A673 (cell line): ENCODE data around the gene ELOB. TPM values are rescaled to one million over a fixed set of nuclear protein-coding genes. Genes with fewer than 3 reads are reported as not detected.

Source experiments
- Bru-seq: library from RNA; stranded (reverse); fragments of 400-500 nt; gene quantifications from one replicate; lab custom pipeline; 2021; lab: Mats Ljungman, UMichigan
- BruChase-seq, 2 experiments: library from RNA; stranded (reverse); fragments of 400-500 nt; gene quantifications; one replicate each; lab custom pipeline; 2021; lab: Mats Ljungman, UMichigan
- BruUV-seq: library from RNA; stranded (reverse); fragments of 400-500 nt; replicated peaks from 2 replicates; lab custom pipeline; 2021; lab: Mats Ljungman, UMichigan
- CTCF ChIA-PET: fragments of 300-600 bp; sonication (Branson Sonifier 250); formaldehyde crosslinking; loops from one replicate; lab custom pipeline; 2022; ENCODE audit warnings: antibody characterized with exemption; lab: Charles Lee
- POLR2A ChIA-PET: fragments of 300-600 bp; sonication (Branson Sonifier 250); formaldehyde crosslinking; loops from one replicate; lab custom pipeline; 2022; ENCODE audit warnings: antibody characterized with exemption; ENCODE audit not compliant: low non-redundant PET; lab: Charles Lee
- DNase-seq: peaks from one replicate; pipeline ENCODE4 v3.0.0-alpha.2; 2015; ENCODE audit warnings: low spot score
- H3K27ac ChIP-seq: fragments of 200-600 bp; sonication (generic); 2 replicates; pipeline ENCODE4 v1.5.1; 2016; ENCODE audit warnings: mixed run types, low read depth, mild to moderate bottlenecking, mixed read lengths, antibody characterized with exemption, low read length; ENCODE audit not compliant: poor library complexity, severe bottlenecking
- H3K27me3 ChIP-seq: fragments of 200-600 bp; sonication (generic); replicated peaks from 2 replicates; pipeline ENCODE4 v1.6.1; 2017; ENCODE audit warnings: mixed run types, low read depth, mild to moderate bottlenecking, mixed read lengths, antibody characterized with exemption, low read length; ENCODE audit not compliant: insufficient read depth, poor library complexity
- H3K36me3 ChIP-seq: fragments of 200-600 bp; sonication (generic); 2 replicates; pipeline ENCODE4 v1.6.1; 2016; ENCODE audit warnings: mixed run types, mild to moderate bottlenecking, mixed read lengths, antibody characterized with exemption, low read length; ENCODE audit not compliant: insufficient read depth, poor library complexity, severe bottlenecking
- H3K4me1 ChIP-seq: fragments of 200-600 bp; sonication (generic); 2 replicates; pipeline ENCODE4 v1.6.1; 2017; ENCODE audit warnings: mixed run types, mild to moderate bottlenecking, mixed read lengths, antibody characterized with exemption, low read length; ENCODE audit not compliant: insufficient read depth, poor library complexity, severe bottlenecking
- H3K4me3 ChIP-seq: fragments of 200-600 bp; sonication (generic); 2 replicates; pipeline ENCODE4 v1.5.1; 2016; ENCODE audit warnings: low read depth, mixed run types, mild to moderate bottlenecking, mixed read lengths, low read length; ENCODE audit not compliant: poor library complexity, severe bottlenecking
- H3K9me3 ChIP-seq: fragments of 200-600 bp; sonication (generic); 2 replicates; pipeline ENCODE4 v1.6.1; 2016; ENCODE audit warnings: mixed run types, low read depth, mild to moderate bottlenecking, mixed read lengths, antibody characterized with exemption, low read length; ENCODE audit not compliant: poor library complexity, severe bottlenecking
- CTCF ChIP-seq: fragments of 300-800, 200-600 bp; sonication (generic); conservative IDR thresholded peaks from 2 replicates; pipeline ENCODE4 v1.5.1; 2017; ENCODE audit warnings: low read depth, mild to moderate bottlenecking, antibody characterized with exemption, low read length, moderate library complexity, mixed read lengths
- EZH2 ChIP-seq: fragments of 200-600 bp; sonication (generic); IDR thresholded peaks from 2 replicates; pipeline ENCODE4 v1.6.1; 2017; ENCODE audit warnings: borderline replicate concordance, low read depth, mild to moderate bottlenecking, mixed read lengths, antibody characterized with exemption, low read length; ENCODE audit not compliant: poor library complexity, severe bottlenecking
- intact Hi-C: fragments of 100-400 bp; cut with micrococcal nuclease; formaldehyde crosslinking; loops from one replicate; pipeline ENCODE4 v1.10.0; 2022; ENCODE audit not compliant: unreplicated experiment
- long read RNA-seq: library from polyadenylated mRNA; stranded (forward); transcript quantifications from one replicate; pipeline ENCODE4 v2.0.0, GENCODE V29; 2022
- total RNA-seq: library from RNA; stranded (reverse); gene quantifications from 2 replicates; pipeline ENCODE4 v1.2.3, GENCODE V29; 2021

The ELOB gene
- total RNA-seq (188 and 206 TPM in 2 replicates), Bru-seq, nascent RNA (percentile 84 among the genes with signal in this experiment), BruChase-seq, experiment 1, labeled RNA remaining after a 2-hour chase (percentile 79 among the genes with signal in this experiment), BruChase-seq, experiment 2, labeled RNA remaining after a 6-hour chase (percentile 85 among the genes with signal in this experiment)
- long read RNA-seq, transcript ELOB-205 (3 exons, 331 nt) = minor isoform, 13 of 363 reads
- long read RNA-seq, transcript ELOB-203 (4 exons, 991 nt) = major isoform, 260 of 363 reads
- long read RNA-seq, transcript ELOB-202 (3 exons, 997 nt) = minor isoform, 73 of 363 reads
- long read RNA-seq, partial matches to known transcripts = 9 of 363 reads
- long read RNA-seq, other reads (novel, unspliced or antisense) = 5 of 363 reads

GRCh38 chr16:2777231-2777902 is at the start of gene ELOB:
Gene ELOB, minus strand, starts transcription at chr16:2777280. Its CDS starts 41 bp downstream, at chr16:2777239.
- no peak for TF ChIP-seq CTCF
- TF ChIP-seq EZH2 = no peak
- DNase-seq = peak; percentile 92
- Histone ChIP-seq H3K4me3 (peak within 1 kb of the TSS; percentile 92), H3K27ac (peak within 1 kb of the TSS; percentile 100), H3K36me3 (peaks cover 23% of the 10 kb centered on the region), H3K27me3 (no peaks in the 10 kb centered on the region), H3K9me3 (no peaks in the 10 kb centered on the region), H3K4me1 (peaks cover 3% of the 10 kb centered on the region)
- intact Hi-C loops = no loop called here
- TSS peak; percentile 76 for BruUV-seq
- ChIA-PET POLR2A (interaction anchor here (0.6 kb wide), 1 partner anchor 25 kb away, joined by 3 read pairs; the partner anchor contains the start of gene SRRM2), CTCF (no interaction called here)

- Histone ChIP-seq H3K9me3 (no peaks in the 10 kb centered on the region), H3K27ac (no peak overlapping the region), H3K4me1 (no peaks in the 10 kb centered on the region), H3K27me3 (no peaks in the 10 kb centered on the region), H3K4me3 (no peak overlapping the region), H3K36me3 (no peaks in the 10 kb centered on the region)
- intact Hi-C loops = no loop called here
- no peak for DNase-seq
- TF ChIP-seq EZH2 (no peak), CTCF (no peak)
- ChIA-PET POLR2A (no interaction called here), CTCF (no interaction called here)
- BruUV-seq = no TSS peak
These were observed 48.8 kb upstream of the ELOB start for GRCh38 chr16:2825906-2826305.

- ChIA-PET POLR2A (no interaction called here), CTCF (no interaction called here)
- Histone ChIP-seq H3K4me3 (no peak overlapping the region), H3K27me3 (no peaks in the 10 kb centered on the region), H3K4me1 (no peaks in the 10 kb centered on the region), H3K27ac (no peak overlapping the region), H3K36me3 (no peaks in the 10 kb centered on the region), H3K9me3 (no peaks in the 10 kb centered on the region)
- intact Hi-C loops = no loop called here
- BruUV-seq = no TSS peak
- TF ChIP-seq CTCF (no peak), EZH2 (no peak)
- DNase-seq = no peak
These were observed 48.1 kb upstream of the ELOB start for GRCh38 chr16:2825049-2825742.
